ENCODE data around the gene NFX1.

Gene NFX1

DNA sequence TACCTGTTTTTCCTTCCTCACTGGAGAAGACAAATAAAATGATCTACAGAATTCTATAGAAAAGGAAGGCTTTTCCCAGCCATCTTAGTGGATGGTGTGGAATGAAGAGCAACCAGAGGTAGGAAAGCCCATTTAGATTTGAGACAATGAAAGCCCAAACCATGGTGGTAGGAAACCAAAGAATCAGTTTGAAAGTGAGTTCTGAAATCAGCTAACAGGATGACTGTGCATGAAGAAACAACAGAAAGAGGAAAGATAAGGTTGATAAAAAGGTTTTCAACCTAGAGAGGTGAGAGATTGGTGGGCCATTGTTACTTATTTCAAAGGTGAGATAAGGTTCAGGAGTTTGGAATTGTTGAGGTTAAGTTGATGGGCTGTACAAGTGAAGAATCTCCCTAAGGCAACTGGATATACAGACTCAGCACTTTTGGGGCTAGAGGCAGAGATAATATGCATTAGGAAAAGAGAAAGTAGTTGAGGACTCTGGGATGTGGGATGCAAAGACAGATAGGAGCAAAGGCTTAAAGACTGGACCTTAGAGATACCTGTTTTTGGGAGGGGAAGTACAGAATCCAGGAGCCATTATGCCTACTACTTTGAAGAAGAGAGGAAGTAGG, 23.1 kb upstream of the NFX1 start:
- DNase-seq, result no peak

DNA sequence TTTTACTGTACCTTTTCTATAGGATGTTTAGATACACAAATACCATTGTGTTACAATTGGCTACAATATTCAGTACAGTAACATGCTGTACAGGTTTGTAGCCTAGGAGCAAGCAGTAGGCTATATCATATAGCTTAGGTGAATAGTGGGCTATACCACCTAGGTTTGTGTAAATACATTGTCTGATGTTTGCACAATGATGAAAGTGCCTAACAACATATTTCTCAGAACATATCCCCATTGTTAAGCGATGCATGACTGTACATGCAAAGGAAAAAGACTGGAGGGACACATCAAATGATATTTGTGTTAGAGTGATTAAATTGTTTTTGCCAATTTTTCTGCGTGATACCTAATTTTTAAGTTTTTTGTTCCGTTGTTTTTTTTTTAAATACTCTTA, 20.2 kb upstream of the NFX1 start:
- DNase-seq, result no peak

DNA sequence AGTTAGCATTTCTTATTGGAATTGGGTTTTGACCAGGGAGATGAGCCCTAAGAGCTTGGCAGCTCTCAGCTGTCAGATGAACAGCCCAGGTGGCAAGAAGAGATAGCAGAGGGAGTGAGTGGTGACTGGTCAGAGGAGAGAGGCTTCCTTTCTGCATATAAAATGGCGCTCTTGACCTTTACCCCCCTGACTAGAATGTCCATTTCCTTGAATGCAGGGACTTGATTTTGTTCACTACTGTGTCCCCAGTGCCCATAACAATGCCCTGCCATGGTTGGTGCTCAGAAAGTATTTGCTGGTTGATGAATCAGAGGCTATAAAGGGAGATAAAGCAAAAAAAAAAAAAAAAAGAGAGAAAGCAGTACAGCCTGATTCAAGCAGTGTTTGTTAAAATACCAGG, 18.3 kb upstream of the NFX1 start:
- DNase-seq, result no peak

DNA sequence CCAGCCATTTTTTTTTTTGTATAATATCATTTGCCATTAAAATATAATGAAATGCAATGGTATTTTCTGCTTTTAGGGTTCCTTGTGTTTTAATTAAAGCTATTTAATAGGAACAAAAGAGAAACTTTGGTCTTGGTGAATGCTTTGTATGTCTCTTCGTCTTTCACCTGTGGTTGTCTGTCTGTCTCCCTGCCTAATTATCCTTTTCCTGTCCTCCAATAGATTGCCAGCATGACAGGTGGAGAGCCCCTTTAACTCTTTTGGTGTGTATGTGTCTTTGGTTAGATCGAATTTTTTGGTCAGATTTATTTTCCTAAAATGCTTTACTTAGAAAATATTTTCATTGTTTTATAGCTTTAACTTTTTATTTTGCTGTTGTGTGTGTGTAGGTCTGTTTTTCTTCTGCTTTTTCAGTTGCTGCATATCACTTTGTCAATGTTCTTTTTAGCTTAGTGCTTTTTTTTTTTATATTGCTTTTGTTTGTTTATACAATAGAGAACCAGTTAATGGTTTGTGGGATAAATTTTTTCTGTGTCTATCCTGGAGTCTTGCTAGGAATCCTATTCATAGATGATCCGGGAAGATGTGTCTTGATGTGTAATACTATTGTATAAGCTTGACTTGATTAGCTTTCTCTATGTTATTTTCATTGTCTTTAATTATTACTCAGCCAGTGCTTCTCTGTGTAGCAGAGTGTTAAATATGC, 16.9 kb upstream of the NFX1 start:
- no peak for DNase-seq

DNA sequence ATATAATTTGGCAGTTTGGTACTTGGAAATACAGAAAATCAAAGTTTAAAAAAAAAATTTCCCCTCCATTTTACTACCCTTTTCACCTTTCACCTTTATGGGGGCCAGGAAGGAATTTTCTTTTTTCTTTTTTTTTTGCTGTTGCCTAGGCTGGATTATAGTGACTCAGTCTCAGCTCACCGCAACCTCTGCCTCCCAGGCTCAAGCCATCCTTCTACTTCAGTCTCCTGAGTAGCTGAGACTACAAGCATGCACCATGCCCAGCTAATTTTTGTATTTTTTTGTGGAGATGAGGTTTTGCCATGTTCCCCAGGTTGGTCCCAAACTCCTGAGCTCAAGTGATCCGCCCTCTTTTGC, 16.4 kb upstream of the NFX1 start:
- no peak for DNase-seq

DNA sequence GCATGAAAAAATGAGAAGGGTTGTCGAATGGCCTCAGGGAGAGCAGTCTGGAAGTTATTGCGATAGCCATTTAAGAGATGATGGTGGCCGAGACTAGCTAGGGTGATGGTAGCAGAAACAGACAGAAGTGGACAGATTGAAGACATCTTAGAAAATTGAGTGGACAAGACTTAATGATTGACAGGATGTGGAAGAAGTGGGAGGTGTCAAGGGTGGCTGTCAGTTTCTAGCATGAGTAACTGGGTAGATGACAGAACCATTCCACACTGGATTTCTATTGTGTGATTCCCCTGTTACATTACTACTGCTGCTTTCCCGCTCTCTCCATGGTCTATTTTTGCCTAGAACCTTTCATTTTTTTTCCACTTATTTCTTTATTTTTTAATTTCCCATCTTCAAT, 12.8 kb upstream of the NFX1 start:
- no peak for DNase-seq

DNA sequence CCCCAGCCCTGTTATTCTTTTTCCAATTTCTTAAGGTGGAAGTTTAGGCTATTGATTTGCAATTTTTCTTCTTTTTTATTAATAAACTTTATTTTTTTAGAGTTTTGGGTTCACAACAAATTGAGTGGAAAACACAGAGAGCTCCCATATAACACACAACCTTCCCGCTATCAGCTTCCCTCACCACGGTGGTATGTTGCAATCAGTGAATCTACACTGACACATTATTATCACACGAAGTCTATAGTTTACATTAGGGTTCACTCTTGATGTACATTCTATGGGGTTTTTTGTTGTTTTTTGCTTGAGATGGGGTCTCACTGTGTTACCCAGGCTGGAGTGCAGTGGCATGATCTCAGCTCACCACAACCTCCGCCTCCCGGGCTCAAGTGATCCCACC, 4.8 kb upstream of the NFX1 start:
- no peak for DNase-seq

DNA sequence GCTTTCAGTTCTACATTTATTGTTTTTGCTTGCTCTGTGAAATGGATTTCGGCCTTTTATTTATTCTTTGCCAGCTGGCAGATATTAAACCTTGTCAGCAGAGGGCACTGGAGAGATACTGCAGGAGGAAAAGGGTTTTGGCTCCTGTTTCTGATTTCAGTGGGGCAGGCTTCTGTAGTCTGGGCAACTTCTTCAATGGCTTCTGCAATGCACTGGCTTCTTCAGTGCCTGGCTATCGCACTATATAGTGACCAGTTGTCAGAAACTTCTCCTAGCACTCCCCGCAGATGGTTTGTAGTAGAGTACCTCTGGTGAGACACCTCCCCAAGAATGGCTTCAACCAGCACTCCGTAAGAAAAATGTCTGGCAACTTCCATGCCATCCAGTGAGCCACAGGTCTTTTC, 3.2 kb upstream of the NFX1 start:
- DNase-seq, result peak; percentile 74

DNA sequence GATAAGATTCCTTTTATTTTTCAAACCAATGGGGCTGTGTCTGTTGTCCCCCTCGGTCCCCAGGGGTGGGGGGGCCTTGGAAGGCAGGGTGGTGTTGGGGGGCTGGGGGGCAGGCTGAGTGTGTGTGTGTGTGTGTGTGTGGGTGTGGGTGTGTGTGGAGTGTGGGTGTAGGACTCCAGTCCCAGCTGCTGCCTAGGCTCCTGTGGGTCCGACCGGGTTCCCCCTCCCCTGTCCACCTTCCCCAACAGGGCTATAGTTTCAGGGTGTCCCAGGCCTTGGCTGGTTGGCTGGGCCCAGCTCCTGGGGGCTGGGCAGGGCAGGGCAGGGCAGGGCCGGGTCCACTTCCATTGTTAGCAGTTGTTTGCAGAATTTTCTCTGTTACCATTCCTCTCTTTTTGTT, 2.1 kb upstream of the NFX1 start:
- DNase-seq, result no peak

DNA sequence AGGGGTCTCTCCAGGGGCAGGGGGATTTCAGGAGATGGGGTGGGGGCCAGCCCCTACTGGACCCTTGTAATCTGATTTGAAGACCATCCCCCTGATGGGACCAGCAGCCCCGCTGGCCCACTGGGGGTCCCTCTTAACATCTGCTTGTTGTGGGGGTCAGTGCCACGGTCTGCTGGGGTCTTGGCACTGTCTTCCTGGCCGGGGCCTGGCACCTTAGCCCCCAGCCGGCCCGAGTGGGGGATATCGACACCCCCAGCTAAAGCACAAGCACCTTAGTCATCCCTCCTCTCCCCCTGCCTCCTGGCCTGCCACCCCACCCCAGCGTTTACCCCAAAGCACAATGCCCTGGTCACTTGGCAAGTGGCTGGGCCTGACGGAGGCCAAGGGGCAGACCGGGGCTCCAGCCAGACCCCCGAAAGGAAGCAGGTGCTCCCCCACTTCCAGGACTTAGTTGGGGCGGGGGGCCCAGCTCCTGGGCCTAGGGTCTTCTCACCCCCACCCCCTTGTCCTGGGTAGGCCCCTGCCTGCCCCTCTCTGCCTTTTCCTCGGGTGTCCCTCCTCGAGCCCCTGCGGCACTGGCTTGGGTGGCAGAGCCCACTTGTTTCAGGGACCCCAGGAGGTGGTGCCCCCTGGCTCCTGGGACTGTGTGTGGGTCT, 1.4 kb upstream of the NFX1 start:
- no peak for DNase-seq

DNA sequence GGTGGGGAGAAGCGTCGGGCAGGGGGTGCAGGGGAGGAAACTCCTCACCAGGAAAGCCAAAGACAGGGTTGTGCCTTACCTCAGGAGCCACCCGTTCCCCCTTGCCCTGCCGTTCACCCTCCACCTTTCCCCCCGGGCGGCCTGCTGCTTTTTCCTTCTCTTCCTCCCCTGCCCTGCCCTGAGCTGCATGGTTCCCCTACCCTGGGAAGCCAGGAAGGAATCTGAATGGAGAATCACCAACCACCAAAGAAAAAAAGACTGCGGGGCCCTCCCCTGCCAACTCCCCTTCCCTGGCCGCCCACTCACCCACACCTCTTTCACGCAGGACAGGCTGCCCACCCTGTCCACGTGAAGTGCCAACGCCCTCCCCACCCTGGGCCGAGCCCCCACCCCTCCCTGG, 820 bp upstream of the NFX1 start:
- DNase-seq, result no peak

DNA sequence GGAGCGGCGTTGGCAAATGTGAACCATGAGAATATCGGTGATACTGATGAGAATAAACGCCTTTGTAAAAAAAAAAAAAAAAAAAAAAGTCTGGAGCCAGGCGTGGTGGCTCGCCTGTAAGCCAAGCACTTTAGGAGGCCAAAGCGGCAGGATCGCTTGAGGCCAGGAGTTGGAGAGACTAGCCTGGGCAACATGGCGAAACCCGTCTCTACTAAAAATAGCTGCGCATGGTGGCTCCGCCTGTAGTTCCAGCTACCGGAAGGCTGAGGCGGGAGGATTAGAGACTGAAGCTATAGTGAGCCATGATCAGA, 425 bp upstream of the NFX1 start:
- DNase-seq, result no peak

DNA sequence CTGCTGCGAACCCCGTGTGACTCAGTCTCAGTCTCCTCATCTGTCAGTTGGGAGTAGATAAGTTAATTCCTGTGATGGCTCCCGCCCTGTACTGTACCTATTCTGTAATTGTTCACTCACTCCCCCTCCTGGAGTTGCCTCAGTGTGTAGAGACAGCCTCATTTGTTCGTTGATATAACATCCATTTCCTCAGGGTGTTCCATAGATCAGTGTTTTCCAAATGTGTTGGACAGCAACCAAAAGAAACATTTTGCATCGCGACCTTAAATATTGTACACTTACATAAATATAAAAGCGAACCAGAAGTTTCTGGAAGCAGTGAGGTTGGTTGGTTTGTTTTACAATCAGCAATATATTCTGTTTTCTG, 698 bp downstream of the NFX1 start:
- DNase-seq, result no peak

DNA sequence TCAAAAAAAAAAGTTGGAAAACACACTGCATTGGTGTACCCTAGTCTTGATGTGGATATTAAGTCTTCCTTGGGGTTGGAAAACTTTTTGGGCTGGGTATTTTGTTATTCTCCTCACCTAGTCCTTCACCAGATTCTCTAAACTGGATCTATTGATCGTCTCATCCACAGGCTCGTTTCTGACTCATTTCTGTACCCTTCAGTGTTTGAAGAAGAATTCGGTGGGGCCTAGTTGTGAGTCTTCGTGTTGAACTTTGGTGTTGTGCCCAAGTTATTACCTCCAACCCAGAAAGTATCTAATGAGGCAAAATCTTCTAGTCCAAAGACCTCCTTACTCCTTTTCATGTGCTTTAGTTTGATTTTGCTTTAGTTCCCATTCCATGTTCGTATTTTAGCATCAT, 1.6 kb downstream of the NFX1 start:
- DNase-seq, result no peak

DNA sequence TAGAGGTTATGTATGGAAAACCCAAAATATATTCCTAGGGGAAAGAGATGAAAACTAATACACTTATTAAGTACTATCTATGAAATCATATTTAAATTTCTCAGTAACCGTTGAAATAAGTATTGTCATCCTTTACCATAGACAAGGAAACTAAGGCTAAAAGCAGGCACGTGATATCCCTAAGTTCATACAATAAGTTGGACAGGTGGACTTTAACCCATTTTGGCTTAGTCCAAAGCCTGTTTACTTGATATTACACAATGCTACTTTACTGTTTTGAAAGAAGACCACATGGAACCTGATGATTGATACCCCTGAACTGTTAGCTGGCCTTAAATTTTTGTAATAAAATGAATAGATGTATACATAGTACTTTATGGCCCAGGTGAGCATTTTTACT, 3.5 kb downstream of the NFX1 start:
- DNase-seq, result no peak

DNA sequence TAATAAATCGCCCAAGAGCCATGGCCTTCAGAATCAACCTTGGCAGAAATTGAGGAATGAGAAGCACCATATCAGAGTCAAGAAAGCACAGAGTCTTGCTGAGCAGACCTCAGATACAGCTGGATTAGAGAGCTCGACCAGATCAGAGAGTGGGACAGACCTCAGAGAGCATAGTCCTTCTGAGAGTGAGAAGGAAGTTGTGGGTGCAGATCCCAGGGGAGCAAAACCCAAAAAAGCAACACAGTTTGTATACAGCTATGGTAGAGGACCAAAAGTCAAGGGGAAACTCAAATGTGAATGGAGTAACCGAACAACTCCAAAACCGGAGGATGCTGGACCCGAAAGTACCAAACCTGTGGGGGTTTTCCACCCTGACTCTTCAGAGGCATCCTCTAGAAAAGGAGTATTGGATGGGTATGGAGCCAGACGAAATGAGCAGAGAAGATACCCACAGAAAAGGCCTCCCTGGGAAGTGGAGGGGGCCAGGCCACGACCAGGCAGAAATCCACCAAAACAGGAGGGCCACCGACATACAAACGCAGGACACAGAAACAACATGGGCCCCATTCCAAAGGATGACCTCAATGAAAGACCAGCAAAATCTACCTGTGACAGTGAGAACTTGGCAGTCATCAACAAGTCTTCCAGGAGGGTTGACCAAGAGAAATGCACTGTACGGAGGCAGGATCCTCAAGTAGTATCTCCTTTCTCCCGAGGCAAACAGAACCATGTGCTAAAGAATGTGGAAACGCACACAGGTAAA, 4.5 kb downstream of the NFX1 start:
- DNase-seq, result no peak

DNA sequence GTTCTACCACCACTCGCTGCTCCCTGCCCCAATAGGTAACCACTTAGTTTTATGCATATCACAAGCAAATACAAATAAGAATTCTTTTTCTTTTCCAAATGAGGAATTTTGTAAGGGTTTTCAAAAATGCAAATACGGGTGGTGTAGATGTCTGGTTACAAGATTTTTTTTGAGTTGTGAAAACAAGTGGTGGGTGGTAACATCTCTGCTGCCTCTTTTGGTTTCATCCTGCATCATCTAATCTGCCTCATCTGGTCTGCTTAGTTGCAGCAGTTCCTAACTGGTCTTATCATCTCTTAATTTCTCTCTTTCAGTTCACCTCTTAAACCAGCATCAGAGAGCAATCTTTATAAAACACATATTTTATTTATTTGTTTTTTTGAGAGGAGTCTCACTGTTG, 5.3 kb downstream of the NFX1 start:
- DNase-seq, result no peak

DNA sequence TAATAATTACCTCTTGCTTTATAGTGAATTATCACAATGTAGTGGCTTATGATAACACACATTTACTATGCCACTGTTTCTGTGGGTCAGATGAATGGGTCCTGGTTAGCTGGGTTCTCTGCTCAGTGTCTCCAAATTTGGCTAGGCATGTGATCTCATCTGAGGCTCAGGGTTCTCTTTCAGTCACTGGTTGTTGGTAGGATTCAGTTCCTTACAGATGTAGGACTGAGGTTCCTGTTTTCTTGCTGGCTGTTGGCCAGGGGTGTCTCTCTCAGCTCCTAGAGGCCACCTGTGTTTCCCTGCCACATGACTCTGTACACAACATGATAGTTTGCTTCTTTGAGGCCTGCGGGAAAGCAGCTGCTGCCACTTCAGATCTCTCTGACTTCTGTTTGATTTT, 7.1 kb downstream of the NFX1 start:
- peak; percentile 14 for DNase-seq

DNA sequence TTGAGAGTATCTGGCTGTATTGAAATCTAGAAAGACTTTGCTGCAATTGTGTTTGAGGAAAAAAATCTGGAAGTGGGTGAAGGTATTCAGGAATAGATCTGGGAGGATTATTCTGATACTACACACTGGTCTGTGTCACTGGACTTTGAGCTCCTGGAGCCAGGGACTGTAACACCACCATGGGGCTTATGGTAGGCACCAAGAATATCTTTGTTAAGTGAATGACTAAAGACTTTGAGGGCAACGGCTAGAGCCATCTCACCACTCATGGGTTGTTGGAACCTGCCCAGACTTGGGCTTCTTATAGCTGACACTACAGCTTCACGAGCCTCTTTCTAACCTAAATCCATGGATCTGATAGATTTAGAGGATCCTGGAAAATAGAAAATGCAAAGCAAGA, 10.2 kb downstream of the NFX1 start:
- no peak for DNase-seq

DNA sequence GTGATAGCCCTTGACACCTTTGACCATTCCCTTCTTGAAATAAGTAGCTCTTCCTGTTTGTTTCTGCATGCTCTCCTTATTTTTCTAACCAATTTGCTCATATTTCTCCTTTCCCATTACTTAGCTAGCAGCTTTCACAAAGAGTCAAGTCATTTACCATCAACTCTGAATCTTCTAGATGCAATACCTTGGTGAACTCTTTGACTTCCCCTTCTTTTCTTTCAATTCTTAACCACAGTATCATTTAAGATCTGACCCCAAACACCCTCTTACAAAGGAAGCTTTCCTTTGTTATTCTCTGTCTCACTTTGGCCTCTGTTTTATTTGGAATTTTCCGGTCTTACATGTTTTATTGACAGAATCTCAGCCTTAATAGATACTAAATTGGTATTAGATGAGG, 14.0 kb downstream of the NFX1 start:
- DNase-seq, result no peak

DNA sequence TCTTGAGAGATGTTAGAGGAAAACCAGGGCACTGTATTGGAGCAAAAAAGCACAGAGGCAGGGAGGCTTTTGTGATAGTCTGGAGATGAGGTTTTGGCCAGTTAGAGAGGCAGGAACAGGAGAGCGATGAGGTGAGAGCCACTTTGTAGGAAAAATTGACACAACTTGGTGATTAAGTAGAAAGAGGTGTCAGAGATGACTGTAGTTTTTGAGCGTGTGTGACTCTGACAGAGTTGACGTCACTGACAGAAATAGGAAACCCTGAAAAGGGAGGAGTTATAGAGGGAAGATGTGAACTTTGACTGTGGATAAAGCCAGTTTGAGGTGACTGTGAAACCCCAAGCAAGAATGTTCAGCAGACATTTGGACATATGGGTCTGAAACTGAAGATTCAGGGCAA, 15.7 kb downstream of the NFX1 start:
- DNase-seq, result no peak

DNA sequence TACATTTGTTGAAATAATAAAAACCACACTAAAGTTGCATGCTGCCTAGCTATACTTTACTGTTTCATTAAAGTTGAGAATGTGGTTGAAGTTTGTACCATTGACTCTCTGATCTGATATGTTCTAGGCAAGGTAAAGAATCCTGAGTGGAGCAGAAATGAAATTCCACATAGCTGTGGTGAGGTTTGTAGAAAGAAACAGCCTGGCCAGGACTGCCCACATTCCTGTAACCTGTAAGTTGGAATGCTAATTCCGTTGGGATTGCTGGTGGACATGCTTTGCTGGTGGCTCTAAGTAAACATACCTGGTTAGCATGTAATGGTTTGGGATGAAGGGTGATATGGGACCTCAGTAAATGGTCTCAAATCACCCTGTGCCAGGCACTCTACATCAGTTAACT, 16.8 kb downstream of the NFX1 start:
- no peak for DNase-seq

DNA sequence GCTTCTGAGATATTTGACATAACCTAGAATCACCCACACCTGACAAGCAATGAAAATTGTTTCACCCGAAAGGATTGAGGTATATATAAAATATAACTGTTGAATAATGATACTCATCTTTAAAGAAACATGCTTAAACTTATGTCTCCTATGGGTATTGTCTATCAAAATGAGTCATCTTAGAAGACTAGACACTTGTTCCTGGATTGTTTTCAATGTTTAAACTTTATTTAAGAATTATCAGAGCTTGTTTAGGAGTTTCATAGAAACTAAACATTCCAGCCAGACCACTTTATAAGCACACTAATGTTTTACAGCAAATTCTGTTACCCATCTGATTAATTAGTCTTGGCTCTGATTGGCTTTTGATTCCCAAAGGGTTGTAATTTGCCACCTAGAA, 19.6 kb downstream of the NFX1 start:
- DNase-seq, result no peak

DNA sequence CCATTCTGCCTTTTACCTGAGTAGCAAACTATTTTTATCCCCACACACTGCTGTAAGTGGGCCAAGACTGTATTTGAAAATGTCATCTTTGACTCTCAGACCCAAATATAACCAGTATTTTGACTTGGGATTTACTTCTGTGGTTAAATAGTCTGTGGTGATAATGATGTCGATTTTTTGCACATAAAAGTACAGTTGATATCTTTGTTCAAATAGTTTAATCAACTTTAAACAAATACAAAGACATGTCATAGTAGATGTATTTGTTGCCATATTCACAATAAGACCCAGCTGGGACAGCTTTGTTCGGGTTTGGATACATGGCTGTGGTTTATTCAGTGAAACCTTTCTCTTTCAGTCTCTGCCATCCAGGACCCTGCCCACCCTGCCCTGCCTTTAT, 20.4 kb downstream of the NFX1 start:
- no peak for DNase-seq

Data from NCI-H2029 treated with DMSO at 0.1 percent for 48 hours (cell line).